Esophagus muscularis mucosa (tissue), 4 donors: Measurements from ENCODE around the gene LRMDA.

Experiments
- EP300 ChIP-seq: sonication (generic); formaldehyde crosslinking; IDR thresholded peaks from one replicate; pipeline ENCODE4 v1.6.1; 2017; ENCODE audit warnings: antibody characterized with exemption
- POLR2A ChIP-seq: fragments of 450-650 bp; IDR thresholded peaks from one replicate; pipeline ENCODE4 v1.6.1; 2017; ENCODE audit warnings: antibody characterized with exemption, moderate library complexity, mild to moderate bottlenecking, low read depth
- POLR2AphosphoS5 ChIP-seq, 2 donors: sonication (generic); formaldehyde crosslinking; IDR thresholded peaks; one replicate each; pipeline ENCODE4 v1.6.1; 2017; ENCODE audit warnings: antibody characterized with exemption in 2 of 2
- TF ChIP-seq, protein P1 (sequence below), 3 experiments: fragments of 200-600 bp in 2 of 3; fragments of 450-650 bp in 1 of 3; sonication (generic) in 2 of 3; IDR thresholded peaks; one replicate each; pipeline ENCODE4 v1.5.1; 2017 to 2019; ENCODE audit warnings: antibody characterized with exemption in 3 of 3, mild to moderate bottlenecking in 2 of 3, moderate library complexity in 1 of 3

DNA sequence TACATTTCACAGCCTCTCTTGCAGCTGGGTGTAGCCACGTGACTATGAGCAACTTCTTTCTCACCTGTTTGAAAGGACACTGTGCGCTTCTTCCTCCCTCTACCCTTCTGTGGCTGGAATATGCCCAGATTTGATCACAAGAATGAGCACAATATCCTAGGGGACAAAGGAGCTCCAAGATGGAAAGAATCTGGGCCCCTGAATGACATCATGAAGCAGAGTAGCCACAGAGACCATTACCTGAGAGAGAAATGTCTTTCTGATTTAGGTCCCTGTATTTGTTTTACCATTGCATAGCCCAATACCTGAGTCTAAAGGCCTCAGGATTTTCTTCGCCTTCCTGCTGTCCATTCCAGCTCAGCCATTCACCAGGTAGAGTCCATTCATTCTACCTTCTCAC is 45.3 kb upstream of the LRMDA start:
- TF ChIP-seq, protein P1, sequence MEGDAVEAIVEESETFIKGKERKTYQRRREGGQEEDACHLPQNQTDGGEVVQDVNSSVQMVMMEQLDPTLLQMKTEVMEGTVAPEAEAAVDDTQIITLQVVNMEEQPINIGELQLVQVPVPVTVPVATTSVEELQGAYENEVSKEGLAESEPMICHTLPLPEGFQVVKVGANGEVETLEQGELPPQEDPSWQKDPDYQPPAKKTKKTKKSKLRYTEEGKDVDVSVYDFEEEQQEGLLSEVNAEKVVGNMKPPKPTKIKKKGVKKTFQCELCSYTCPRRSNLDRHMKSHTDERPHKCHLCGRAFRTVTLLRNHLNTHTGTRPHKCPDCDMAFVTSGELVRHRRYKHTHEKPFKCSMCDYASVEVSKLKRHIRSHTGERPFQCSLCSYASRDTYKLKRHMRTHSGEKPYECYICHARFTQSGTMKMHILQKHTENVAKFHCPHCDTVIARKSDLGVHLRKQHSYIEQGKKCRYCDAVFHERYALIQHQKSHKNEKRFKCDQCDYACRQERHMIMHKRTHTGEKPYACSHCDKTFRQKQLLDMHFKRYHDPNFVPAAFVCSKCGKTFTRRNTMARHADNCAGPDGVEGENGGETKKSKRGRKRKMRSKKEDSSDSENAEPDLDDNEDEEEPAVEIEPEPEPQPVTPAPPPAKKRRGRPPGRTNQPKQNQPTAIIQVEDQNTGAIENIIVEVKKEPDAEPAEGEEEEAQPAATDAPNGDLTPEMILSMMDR (IDR thresholded peaks at IDR 0.05), result no peak
- TF ChIP-seq POLR2AphosphoS5 (IDR thresholded peaks at IDR 0.05), result no peak
- TF ChIP-seq POLR2A, result no peak
- TF ChIP-seq EP300, result no peak
